Measurements from ENCODE around the gene HINT2.
A peak's percentile ranks its signal among the peaks of the same experiment; 100 is the strongest.

The HINT2 gene

GRCh38 chr9:35832814-35833213 lies 18.0 kb upstream of the HINT2 start:
- H3K4me1 Mint-ChIP-seq, result peaks cover 51% of the 10 kb centered on the region
- no peak for ATAC-seq (ENCODE audit: low read depth)
- no peak overlapping the region for H3K4me3 Mint-ChIP-seq
- H3K9me3 Mint-ChIP-seq, result no peaks in the 10 kb centered on the region
- no peaks in the 10 kb centered on the region for H3K27me3 Mint-ChIP-seq
- no peaks in the 10 kb centered on the region for H3K36me3 Mint-ChIP-seq
- DNase-seq (ENCODE audit: low spot score in 2 of 2), result no peak
- H3K27ac Mint-ChIP-seq, result peak overlapping the region; percentile 76

DNA sequence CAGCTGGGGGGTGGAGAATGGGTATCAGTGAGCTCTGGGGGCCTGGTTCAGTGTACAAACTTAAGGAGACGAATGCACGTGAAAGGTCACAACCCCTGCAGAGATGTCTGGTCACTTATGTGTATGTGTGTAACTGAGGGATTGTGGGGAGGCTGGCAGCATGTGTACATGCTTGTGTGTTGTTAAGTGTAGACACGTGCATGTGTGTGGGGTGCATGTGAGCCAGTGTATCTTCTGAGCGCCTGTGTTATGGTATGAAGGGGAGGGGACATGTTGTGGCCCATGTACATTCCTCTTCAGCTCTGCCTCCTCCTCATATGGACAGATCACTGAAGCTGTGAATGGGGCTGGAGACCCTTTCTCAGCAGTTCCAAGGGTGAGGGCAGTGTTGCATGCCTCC lies 16.2 kb upstream of the HINT2 start:
- H3K9me3 Mint-ChIP-seq, result no peaks in the 10 kb centered on the region
- peaks cover 56% of the 10 kb centered on the region for H3K4me1 Mint-ChIP-seq

GRCh38 chr9:35829764-35830096 lies 14.9 kb upstream of the HINT2 start:
- ATAC-seq (ENCODE audit: low read depth) (no peak), DNase-seq (ENCODE audit: low spot score in 2 of 2) (no peak)
- Mint-ChIP-seq H3K9me3 (no peaks in the 10 kb centered on the region), H3K27me3 (peaks cover 2% of the 10 kb centered on the region), H3K4me3 (peak overlapping the region; percentile 93), H3K4me1 (peaks cover 52% of the 10 kb centered on the region), H3K36me3 (no peaks in the 10 kb centered on the region), H3K27ac (peak overlapping the region; percentile 90)

More for the DNA sequence above, 16.2 kb upstream of the HINT2 start:
- no peak for ATAC-seq (ENCODE audit: low read depth)
- no peak overlapping the region for H3K4me3 Mint-ChIP-seq
- DNase-seq (ENCODE audit: low spot score in 2 of 2), result no peak
- peaks cover 2% of the 10 kb centered on the region for H3K27me3 Mint-ChIP-seq
- no peaks in the 10 kb centered on the region for H3K36me3 Mint-ChIP-seq
- H3K27ac Mint-ChIP-seq, result no peak overlapping the region

DNA sequence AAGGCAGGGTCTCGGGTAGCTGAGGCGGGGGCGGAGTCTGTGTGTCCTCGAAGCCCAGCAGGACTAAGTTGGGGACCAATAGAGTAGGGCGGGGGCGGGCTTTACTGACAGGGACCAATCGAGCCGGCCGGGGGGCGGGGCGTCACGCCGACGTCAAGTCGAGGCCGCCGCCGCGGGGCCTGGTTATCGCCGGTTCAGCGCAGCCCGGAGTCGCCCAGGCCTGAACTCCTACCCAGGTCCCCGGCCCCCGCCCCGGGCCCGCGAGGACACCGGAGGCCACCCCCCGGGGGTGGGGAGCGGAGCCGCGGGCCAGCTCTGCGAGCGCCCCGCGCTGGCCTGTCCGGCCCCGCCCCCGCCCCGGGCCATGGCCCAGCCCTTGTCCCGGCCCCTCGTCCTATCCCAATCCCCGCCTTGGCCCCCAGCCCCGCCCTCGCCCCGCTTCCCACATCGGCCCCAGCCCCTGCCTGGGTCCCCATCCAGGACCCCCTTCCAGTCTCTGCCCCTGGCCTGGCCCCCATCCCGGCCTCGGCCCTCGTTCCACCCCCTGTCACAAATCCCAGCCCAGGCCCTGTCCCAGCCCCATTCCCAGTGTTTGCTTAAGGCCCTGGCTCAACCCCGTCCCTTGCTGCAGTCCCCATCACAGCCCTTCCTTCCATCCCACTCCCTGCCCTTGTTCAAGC lies 14.4 kb upstream of the HINT2 start, which contains the start of gene TMEM8B:
Gene TMEM8B (plus strand): TSS at position 145 of the 680 bp plus-strand sequence. CDS start 220 bp downstream, at position 365.
- ATAC-seq (ENCODE audit: low read depth), result peak; percentile 85
- H3K36me3 Mint-ChIP-seq, result no peaks in the 10 kb centered on the region
- H3K9me3 Mint-ChIP-seq, result no peaks in the 10 kb centered on the region
- peaks cover 47% of the 10 kb centered on the region for H3K4me1 Mint-ChIP-seq
- H3K27ac Mint-ChIP-seq, result peak within 1 kb of the TSS; percentile 90
- H3K27me3 Mint-ChIP-seq, result peaks cover 2% of the 10 kb centered on the region
- DNase-seq (ENCODE audit: low spot score in 2 of 2), result peak; percentile 80 to 87
- peak within 1 kb of the TSS; percentile 93 for H3K4me3 Mint-ChIP-seq

DNA sequence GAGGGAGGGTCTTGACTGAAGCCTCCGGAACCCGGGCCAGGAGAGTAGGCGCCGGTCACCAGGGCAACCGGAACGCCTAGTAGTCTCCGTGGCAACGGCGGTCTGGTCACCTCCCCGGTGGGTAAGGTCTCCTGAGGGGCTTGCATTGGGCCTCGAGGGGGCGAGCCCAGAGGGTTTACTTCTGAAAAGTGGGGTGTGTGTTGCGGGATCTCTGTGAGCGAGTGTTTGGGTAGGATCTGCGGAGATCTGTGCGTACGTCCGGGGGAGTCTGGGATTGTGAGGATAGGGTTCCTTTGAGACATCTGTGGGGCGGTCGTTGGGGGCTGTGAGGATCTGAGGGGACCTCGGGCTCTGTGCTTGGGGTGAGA lies 13.9 kb upstream of the HINT2 start, which contains the start of gene FAM221B:
Gene FAM221B (minus strand): TSS at position 17 of the 368 bp plus-strand sequence. CDS start 2,571 bp downstream, outside the sequence.
- Mint-ChIP-seq H3K27ac (peak within 1 kb of the TSS; percentile 90), H3K27me3 (peaks cover 2% of the 10 kb centered on the region), H3K4me3 (peak within 1 kb of the TSS; percentile 93), H3K9me3 (no peaks in the 10 kb centered on the region), H3K36me3 (no peaks in the 10 kb centered on the region), H3K4me1 (peaks cover 43% of the 10 kb centered on the region)
- DNase-seq (ENCODE audit: low spot score in 2 of 2) (no peak), ATAC-seq (ENCODE audit: low read depth) (no peak)

GRCh38 chr9:35827486-35827885 lies 12.6 kb upstream of the HINT2 start:
- peak overlapping the region; percentile 66 for H3K27ac Mint-ChIP-seq
- peaks cover 35% of the 10 kb centered on the region for H3K4me1 Mint-ChIP-seq
- no peak for ATAC-seq (ENCODE audit: low read depth)

DNA sequence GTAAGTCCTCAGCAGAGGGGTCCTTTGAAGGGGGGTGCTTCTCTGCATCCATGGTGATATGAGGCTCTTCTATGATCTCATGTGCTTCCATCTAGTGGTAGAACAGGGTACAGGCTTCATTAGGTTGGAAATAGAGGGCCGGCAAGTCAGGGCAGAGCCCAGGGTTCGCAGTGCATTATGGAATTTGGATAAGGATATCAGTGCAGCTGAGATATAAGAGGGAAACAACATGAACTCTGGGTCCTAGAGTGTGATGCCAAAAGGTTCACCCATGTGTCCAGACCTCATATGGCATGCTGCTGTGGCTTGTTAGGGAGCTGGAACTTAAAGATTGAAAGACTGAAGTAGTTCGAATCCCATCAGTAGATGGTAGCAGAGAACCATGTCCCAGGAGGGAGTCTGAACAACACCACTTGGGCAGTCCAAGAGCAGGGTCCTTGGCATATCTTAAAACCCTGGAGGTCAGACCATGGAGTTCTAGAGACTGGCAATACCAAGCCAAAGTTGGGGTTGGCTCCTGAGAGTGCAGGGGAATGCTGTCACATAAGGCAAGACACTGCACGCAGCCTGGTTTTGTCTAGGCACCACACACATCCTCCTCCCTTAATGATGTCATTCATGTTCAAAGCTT lies 11.3 kb upstream of the HINT2 start:
- Mint-ChIP-seq H3K4me1 (peaks cover 29% of the 10 kb centered on the region), H3K27me3 (peaks cover 2% of the 10 kb centered on the region), H3K4me3 (peak overlapping the region; percentile 19), H3K36me3 (no peaks in the 10 kb centered on the region), H3K27ac (no peak overlapping the region), H3K9me3 (no peaks in the 10 kb centered on the region)
- DNase-seq (ENCODE audit: low spot score in 2 of 2) (peak; percentile 50 to 53), ATAC-seq (ENCODE audit: low read depth) (peak; percentile 46)

More at GRCh38 chr9:35827486-35827885, 12.6 kb upstream of the HINT2 start:
- no peak for DNase-seq (ENCODE audit: low spot score in 2 of 2)
- H3K4me3 Mint-ChIP-seq, result peak overlapping the region; percentile 90
- no peaks in the 10 kb centered on the region for H3K9me3 Mint-ChIP-seq
- H3K27me3 Mint-ChIP-seq, result peaks cover 2% of the 10 kb centered on the region
- H3K36me3 Mint-ChIP-seq, result no peaks in the 10 kb centered on the region

DNA sequence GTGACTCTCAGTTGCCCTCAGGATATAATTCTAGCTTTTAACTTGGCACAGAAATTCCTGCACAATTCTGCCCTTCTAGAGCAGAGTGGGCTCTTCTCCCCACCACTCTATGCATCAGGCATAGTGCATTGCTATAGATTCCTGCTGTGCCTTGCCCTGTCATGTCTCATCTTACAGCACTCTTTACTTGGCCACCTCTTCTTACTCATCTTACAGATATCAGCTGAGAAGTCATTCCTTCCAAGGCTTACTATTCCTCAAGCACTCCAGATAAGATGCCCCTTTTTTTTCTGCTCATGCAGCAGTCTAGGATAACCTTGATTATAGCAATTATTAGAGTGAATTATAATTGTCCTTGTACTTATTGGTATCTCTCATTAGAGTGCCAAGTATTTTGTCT lies 8.1 kb upstream of the HINT2 start:
- Mint-ChIP-seq H3K27ac (no peak overlapping the region), H3K4me1 (peaks cover 7% of the 10 kb centered on the region), H3K9me3 (no peaks in the 10 kb centered on the region), H3K4me3 (no peak overlapping the region), H3K36me3 (no peaks in the 10 kb centered on the region), H3K27me3 (peaks cover 2% of the 10 kb centered on the region)
- DNase-seq (ENCODE audit: low spot score in 2 of 2), result no peak
- ATAC-seq (ENCODE audit: low read depth), result no peak

DNA sequence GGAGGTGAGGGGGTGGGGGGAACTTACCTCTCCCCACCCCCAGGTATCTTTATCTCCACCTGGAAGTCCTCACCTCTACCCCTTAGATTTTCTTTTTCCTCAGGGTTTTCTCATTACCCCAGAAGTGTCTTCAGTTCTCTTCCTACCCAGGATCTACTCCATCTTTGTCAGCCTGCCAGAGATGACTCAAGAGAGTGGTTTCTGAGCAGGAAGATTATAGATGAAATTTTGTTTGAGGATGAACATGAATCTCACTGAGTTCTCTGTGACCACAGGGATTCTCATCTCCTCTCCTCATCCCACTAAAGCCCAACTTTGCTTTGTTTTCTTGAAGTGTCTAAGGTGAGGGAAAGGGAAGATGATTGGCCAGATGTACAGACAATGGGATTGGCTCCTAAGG lies 5.2 kb upstream of the HINT2 start:
- ATAC-seq (ENCODE audit: low read depth) (no peak), DNase-seq (ENCODE audit: low spot score in 2 of 2) (no peak)
- H3K4me3 Mint-ChIP-seq, result no peak overlapping the region
- no peak overlapping the region for H3K27ac Mint-ChIP-seq
- H3K36me3 Mint-ChIP-seq, result no peaks in the 10 kb centered on the region
- no peaks in the 10 kb centered on the region for H3K4me1 Mint-ChIP-seq
- peaks cover 1% of the 10 kb centered on the region for H3K9me3 Mint-ChIP-seq
- no peaks in the 10 kb centered on the region for H3K27me3 Mint-ChIP-seq

- ATAC-seq (ENCODE audit: low read depth) (no peak), DNase-seq (ENCODE audit: low spot score in 2 of 2) (no peak)
- Mint-ChIP-seq H3K9me3 (peaks cover 1% of the 10 kb centered on the region), H3K27me3 (no peaks in the 10 kb centered on the region), H3K4me1 (peaks cover 4% of the 10 kb centered on the region), H3K4me3 (no peak overlapping the region), H3K36me3 (no peaks in the 10 kb centered on the region), H3K27ac (no peak overlapping the region)
These were observed 3.5 kb upstream of the HINT2 start for GRCh38 chr9:35818341-35818740.

- H3K27ac Mint-ChIP-seq, result no peak overlapping the region
- peaks cover 10% of the 10 kb centered on the region for H3K4me1 Mint-ChIP-seq
- no peak for ATAC-seq (ENCODE audit: low read depth)
- no peaks in the 10 kb centered on the region for H3K36me3 Mint-ChIP-seq
- H3K9me3 Mint-ChIP-seq, result peaks cover 1% of the 10 kb centered on the region
- DNase-seq (ENCODE audit: low spot score in 2 of 2), result no peak
- H3K27me3 Mint-ChIP-seq, result no peaks in the 10 kb centered on the region
- H3K4me3 Mint-ChIP-seq, result no peak overlapping the region
These were observed 1.9 kb upstream of the HINT2 start for GRCh38 chr9:35816708-35817107.

DNA sequence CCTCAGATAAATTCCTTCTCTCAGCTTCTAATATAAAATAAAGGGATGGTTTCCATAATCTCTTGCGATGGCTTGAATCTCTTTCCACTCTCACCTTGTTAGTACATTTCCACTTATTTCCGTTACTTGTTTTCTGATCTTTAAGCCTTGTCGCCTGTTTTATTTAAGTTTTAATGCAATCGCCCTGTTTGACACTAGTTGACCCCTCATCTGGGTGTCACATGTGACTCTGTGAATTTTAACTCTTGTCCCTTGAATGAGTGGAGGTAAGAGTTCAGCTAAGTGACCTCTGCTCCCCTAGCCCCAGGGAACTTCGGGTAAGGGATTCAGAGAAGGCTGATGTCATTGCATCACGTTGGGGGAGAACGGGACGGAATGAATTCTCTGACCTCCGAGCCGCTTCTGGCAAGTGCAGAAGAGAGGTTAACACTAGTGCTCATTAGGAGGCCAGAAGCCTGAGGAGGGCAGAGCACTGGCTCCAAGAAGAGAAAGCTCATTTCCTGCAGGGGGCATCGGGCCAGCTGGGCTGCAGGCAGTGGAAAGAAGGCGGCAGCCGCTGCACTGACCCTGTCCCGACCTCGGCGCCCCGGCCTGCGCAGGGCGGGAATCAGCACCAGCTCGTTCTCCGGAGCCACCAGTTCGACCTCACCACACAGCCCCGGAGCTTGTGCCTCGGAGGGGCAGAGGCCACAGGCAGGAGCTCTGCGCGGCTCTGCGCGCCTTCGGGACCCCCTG lies 569 bp downstream of the HINT2 start:
- Mint-ChIP-seq H3K36me3 (no peaks in the 10 kb centered on the region), H3K27ac (peak overlapping the region; percentile 97), H3K27me3 (no peaks in the 10 kb centered on the region), H3K4me1 (peaks cover 10% of the 10 kb centered on the region), H3K9me3 (peaks cover 1% of the 10 kb centered on the region), H3K4me3 (peak overlapping the region; percentile 97)
- DNase-seq (ENCODE audit: low spot score in 2 of 2), result no peak
- peak; percentile 0 for ATAC-seq (ENCODE audit: low read depth)

GRCh38 chr9:35813434-35814105 lies 1.3 kb downstream of the HINT2 start:
- peaks cover 1% of the 10 kb centered on the region for H3K9me3 Mint-ChIP-seq
- H3K27ac Mint-ChIP-seq, result no peak overlapping the region
- no peak for DNase-seq (ENCODE audit: low spot score in 2 of 2)
- no peak for ATAC-seq (ENCODE audit: low read depth)
- H3K4me3 Mint-ChIP-seq, result peak overlapping the region; percentile 97
- H3K4me1 Mint-ChIP-seq, result peaks cover 10% of the 10 kb centered on the region
- peaks cover 3% of the 10 kb centered on the region for H3K36me3 Mint-ChIP-seq
- no peaks in the 10 kb centered on the region for H3K27me3 Mint-ChIP-seq

Measured in memory B cell (primary cell).